HG03045 (cell line): ENCODE measurements around the gene PLSCR2.
"Not testable (repeated sequence)": the region's sequence is repeated elsewhere in the genome, so short reads cannot be mapped to it uniquely, and the experiment has no call there.

ENCODE experiments used
- ATAC-seq: cut with Tn5 transposase; IDR thresholded peaks from one replicate; pipeline ENCODE4 v1.9.1; 2021; ENCODE audit warnings: mild to moderate bottlenecking, moderate library complexity; ENCODE audit not compliant: unreplicated experiment

Gene PLSCR2, protein sequence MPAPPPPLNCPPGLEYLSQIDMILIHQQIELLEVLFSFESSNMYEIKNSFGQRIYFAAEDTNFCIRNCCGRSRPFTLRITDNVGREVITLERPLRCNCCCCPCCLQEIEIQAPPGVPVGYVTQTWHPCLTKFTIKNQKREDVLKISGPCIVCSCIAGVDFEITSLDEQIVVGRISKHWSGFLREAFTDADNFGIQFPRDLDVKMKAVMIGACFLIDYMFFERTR

GRCh38 chr3:146469150-146470017, at the start of gene PLSCR2:
Gene PLSCR2, minus strand, starts transcription at chr3:146469561. Its CDS starts 9,657 bp downstream, at chr3:146459904.
- ATAC-seq: peak; percentile 97

DNA sequence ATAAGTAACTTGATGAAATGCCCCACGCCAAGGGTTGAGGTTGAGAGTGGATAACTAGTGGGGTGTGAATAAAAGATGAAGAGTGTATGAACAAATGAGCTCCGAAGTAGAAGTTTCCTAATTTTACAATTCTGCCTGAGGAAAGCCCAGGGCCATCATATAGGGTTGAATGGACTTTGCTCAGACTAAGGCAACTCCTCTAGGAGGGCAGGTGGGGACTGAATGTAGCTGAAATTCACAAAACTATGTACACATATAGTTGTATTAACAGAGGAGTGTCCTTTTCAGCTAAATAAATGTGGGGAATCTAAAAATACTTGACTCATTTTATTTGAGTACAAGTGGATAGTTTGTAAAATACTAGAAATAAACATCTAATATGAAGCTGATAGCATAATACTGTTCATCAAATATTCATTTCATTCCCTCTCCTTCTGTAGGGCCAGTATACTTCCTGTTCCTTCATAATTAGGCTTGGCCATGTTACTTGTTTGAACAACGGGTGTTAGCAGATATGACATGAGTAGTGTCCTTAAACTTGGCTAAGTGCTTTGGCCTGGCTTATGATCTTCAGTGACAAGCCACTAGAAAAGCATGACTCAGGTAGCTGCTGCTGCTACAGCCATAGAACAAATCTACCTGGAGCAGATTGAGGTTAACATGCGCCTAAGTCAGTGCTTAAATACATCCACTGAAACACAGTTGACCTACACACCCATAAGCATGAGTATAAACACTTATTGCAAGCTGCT, 48.5 kb upstream of the PLSCR2 start:
- no peak for ATAC-seq

GRCh38 chr3:146513386-146514051, 44.2 kb upstream of the PLSCR2 start:
- ATAC-seq: no peak

DNA sequence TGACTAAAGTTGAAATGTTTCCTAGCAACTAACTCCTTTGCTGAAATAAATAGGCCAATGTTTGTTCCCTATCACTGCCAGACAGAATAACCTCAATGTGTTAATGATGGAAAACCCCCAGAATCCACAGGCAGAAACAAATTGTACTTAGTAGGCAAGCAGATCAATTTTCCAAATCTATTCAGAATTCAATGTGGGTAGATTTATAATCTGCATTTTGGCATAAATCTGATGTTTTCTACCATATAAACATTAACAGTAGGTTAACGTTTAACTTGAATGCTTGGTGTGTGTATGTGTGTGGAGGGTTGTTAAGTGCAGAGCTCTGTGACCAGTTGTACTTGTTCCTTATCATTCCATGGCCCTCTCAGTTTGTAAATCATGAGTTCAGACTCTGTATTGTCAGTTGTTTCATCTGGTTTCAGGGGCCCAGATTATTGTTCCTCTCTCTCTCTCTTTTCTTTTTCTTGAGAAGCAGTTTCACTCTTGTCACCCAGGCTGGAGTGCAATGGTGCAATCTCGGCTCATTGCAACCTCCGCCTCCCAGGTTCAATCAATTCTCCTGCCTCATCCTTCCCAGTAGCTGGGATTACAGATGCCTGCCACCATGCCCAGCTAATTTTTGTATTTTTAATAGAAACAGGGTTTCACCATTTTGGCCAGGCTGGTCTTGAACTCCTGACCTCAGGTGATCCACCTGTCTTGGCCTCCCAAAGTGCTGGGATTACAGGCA, 42.2 kb upstream of the PLSCR2 start:
- no peak for ATAC-seq

- no peak for ATAC-seq
Observed at GRCh38 chr3:146507331-146508120, 38.2 kb upstream of the PLSCR2 start.

GRCh38 chr3:146505516-146505915, 36.2 kb upstream of the PLSCR2 start:
- no peak for ATAC-seq

DNA sequence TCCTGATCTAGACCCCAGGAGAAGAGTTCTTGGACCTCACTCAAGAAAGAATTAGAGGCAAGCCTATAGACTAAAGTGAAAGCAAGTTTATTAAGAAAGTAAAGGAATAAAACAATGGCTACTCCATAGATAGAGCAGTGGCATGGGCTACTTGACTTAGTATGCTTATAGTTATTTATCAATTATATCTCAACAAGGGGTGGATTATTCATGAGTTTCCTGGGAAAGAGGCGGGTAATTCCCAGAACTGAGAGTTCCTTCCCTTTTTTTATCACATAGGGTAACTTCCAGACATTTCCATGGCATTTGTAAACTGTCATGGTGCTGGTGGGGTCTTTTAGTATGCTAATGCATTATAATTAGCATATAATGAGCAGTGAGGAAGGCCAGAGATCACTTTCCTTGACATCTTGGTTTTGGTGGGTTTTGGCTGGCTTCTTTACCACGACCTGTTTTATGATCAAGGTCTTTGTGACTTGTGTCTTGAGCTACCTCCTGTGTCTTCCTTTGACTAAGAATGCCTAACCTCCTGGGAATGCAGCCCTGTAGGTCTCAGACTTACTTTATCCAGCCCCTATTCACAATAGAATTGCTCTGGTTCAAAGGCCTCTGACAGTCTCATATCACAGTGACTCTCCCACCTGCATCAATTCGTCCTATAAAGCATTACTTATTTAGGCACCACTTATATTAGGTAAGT, 35.3 kb upstream of the PLSCR2 start:
- no peak for ATAC-seq

DNA sequence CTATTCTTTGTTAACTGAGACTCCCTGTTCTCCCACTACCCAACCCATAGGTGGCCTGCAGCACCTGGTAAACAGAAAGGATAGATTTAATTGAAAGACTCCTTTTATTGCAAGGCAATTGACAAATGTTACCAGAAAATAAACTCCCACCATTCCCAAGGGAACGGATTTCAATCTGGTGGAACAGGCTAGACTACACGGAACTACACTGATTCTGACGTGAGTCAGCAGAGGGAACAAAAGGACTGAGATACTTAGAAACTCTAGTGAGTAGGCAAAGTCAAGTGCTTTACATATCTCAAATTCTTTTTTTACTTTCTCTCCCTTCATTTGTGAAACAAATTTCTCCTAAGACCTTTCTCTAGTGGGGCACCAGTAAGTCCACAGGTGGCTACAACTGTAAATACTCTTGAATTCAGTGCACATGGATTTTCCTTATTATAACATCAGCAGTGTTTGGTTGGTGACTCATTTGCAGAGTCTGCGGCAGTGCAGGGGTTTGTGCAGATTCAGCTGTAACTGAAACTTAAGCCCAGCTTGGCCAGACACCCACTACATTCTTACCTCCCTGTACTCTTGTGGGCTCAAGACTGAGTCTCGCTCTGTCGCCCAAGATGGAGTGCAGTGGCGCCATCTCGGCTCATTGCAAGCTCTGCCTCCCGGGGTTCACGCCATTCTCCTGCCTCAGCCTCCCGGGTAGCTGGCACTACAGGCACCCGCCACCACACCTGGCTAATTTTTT, 34.3 kb upstream of the PLSCR2 start:
- peak; percentile 96 for ATAC-seq

DNA sequence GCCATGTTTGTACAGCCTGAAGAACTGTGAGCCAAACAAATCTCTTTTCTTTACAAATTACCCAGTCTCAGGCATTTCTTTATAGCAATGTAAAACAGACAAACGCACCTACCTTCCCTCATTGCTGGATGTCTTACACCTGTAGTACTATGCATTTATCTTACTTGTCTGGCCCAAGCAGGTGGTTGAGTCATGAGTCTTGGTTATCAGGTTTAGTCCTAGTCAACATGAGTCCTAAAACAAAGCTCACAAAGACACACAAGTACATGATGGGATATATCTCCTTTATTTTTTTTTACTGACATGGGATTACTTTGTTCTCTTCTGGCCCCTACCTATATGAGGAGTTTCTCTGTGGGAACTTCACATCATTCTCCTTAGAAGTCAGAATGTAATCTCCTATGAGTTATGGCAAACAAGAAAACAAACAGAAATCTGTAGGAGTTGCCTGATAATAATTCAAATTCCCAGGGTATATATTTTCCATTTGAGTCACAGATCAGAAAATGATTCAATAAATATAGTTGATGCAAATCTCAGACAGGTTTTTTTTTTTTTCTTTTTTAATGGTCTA, 33.6 kb upstream of the PLSCR2 start:
- ATAC-seq: no peak

DNA sequence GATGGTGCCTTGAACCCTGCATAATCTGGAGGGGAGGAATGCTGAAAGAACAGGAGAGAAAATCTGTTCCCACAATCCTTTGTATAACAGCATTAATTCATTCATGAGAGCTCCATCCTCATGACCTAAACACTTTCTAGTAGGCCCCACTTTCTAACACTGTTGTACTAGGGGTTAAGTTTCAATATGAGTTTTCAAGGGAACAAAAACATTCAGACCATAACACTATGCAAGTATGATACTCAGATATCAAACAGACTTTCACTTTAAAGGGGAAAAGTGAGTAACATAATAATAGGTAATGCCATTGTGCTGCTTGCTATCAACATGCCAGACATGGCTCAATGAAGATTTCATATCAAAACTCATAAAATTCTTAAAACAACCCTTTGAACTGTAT, 32.4 kb upstream of the PLSCR2 start:
- no peak for ATAC-seq

DNA sequence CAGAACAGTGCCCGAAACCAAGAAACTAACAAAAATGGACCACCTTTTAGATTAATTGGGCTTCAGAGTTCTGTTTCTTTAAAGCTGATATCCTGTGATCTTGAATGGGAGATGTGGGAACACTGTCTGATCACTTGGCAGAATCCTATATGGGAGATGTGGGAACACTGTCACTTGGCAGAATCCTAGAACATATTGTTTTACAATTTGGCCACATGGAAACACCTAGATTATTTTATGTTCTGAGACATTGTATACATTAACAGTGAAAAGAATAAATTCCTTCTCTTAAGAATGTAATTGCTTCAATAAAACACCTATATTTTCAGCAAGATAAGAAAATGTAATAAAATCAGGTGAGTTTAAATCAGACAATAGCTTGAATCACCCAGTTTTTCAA, 30.3 kb upstream of the PLSCR2 start:
- no peak for ATAC-seq

DNA sequence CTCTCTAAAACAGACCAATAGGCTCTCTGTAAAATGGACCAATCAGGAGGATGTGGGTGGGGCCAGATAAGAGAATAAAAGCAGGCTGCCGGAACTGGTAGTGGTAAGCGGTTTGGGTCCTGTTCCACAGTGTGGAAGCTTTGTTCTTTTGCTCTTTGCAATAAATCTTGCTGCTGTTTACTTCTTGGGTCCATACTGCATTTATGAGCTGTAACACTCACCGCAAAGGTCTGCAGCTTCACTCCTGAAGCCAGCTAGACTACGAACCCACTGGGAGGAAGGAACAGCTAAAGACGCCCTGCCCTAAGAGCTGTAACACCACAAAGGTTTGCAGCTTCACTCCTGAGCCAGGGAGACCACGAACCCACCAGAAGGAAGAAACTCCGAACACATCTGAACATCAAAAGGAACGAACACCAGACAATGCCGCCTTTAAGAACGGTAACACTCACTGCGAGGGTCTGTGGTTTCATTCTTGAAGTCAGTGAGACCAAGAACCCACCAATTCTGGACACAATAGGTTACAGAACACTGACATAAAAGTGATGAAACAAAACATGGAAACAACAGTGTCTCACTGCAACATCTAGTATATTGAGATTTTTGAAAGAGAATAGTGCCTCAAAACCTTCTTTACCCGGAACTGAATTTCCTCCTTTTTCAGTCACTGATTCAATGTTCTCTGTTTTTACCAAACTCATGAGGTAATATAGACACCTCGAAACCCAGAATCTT, 28.8 kb upstream of the PLSCR2 start:
- ATAC-seq: no peak

DNA sequence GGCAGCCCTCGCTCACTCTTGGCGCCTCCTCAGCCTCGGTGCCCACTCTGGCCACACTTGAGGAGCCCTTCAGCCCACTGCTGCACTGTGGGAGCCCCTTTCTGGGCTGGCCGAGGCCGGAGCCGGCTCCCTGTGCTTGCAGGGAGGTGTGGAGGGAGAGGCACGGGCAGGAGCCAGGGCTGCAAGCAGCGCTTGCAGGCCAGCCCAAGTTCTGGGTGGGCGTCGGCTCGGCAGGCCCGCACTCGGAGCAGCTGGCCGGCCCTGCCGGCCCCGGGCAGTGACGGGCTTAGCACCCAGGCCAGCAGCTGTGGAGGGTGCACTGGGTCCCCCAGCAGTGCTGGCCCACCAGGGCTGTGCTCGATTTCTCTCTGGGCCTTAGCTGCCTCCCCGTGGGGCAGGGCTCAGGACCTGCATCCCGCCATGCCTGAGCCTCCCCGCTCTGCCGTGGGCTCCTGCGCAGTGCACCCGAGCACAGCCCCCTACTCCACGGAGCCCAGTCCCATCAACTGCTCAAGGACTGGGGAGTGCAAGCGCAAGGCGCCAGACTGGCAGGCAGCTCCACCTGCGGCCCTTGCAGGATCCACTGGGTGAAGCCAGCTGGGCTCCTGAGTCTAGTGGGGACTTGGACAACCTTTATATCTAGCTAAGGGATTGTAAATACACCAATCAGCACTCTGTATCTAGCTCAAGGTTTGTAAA, 27.9 kb upstream of the PLSCR2 start:
- not testable (repeated sequence) for ATAC-seq

- no peak for ATAC-seq
Observed at GRCh38 chr3:146496726-146497125, 27.4 kb upstream of the PLSCR2 start.

DNA sequence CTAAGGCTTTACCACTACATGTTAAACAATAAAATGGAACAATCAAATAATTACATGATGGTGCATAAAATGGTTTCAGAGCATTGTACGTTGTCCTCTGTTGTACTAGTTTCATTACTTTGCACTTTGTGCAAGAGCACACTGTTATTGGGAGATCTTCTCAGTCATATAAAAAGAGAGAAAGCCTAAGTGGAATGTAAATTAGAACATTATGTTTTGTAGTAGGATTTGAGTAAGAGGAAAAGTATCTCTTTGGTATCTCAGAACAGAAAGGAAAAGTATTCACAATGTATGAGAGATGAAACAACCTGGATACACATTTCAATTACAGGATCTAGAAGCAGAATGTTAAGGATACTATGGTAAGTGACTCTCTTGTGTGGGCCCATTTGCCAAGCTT, 26.9 kb upstream of the PLSCR2 start:
- ATAC-seq: no peak

GRCh38 chr3:146493761-146494160, 24.4 kb upstream of the PLSCR2 start:
- no peak for ATAC-seq

GRCh38 chr3:146493221-146493620, 23.9 kb upstream of the PLSCR2 start:
- no peak for ATAC-seq
